Forelimb muscle (tissue), 1 donor: ENCODE measurements around the gene MAFG. TPM values are rescaled to one million over a fixed set of nuclear protein-coding genes. Genes with fewer than 3 reads are reported as not detected.

Source experiments
- DNase-seq: peaks from one replicate; pipeline ENCODE4 v3.0.0-alpha.2; 2013; ENCODE audit warnings: low read depth
- polyA plus RNA-seq: library from polyadenylated mRNA; unstranded; fragments of 120-200 nt; gene quantifications from one replicate; pipeline ENCODE4 v1.2.1, GENCODE V29; 2013; ENCODE audit not compliant: insufficient read length

MAFG gene
- polyA plus RNA-seq, 1 donor = 16.3 TPM

DNA sequence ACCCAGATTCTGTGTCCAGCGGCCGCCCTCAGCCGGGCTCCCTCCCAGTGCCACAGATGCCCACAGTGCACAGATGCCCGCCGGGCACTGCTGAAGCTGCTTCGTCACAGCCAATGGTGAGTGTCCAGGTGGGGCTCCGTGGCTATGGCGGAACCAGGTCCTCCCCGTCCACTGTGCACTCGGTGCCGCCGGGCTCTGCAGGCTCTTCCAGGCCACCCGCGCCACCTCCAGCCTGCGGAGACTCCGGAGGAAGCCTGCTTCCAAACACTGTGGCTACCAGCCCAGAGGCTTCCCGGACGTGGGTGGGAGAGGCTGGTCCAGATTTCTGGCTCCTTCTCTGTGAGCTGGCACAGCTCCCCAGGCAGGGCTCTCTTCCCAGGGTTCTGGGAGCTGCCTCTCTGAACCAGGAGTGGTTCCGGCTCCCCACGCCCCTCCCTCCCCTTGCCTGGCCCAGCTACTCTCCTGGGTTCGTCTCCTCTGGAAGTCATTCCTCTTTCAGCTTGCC, 12.4 kb upstream of the MAFG start:
- DNase-seq = no peak

GRCh38 chr17:81939218-81939617, 11.7 kb upstream of the MAFG start:
- no peak for DNase-seq

DNA sequence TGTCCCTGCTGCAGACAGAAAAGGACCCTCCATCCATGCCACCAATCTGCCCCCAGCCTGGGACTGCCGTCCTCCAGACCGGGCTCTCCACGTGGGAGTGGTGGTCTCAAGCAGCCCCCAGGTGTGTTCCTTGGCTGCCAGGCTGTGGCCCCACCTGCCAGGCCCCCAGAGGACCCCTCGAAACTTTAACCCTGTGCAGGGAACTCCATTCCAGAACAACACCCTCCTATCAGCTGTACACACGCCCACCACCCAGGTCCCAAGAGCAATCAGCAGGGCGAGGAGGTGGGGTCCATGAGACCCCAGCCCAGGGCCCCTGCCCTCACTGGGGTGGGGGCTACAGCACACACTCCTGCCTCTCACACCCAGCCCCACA, 8.2 kb upstream of the MAFG start:
- DNase-seq = no peak

- DNase-seq = no peak
Observed at GRCh38 chr17:81934850-81935708, 7.5 kb upstream of the MAFG start.

DNA sequence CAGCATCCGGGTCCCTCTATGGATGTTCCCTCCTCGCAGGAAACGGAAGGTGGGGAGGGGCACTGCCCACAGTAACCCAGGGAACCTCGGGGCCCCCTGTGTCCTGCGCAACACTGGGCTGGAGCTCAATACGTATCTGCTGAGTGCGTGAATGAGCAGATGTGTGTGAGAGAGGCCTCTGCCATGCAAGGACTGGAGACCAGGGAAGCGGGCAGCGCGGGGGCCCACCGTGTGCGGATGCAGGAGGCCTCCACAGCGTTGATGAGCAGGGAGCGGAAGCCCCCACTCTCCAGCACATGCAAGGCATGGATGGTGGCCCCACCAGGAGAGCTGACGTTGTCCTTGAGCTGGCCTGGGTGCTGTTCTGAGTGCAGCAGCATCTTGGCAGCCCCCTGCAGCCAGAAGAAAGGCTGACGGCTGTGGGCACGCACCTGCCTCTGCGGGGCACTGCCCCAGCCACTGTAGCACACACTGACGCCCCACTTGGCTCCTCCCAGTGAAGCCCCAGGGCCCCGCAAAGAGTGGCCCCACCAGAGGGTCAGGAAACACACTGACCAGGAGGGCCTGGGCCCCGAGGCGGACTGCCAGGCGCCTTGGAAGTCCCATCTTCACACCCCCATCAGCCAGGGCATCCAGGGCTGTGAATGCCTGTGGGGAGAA, 6.7 kb upstream of the MAFG start:
- DNase-seq = no peak

DNA sequence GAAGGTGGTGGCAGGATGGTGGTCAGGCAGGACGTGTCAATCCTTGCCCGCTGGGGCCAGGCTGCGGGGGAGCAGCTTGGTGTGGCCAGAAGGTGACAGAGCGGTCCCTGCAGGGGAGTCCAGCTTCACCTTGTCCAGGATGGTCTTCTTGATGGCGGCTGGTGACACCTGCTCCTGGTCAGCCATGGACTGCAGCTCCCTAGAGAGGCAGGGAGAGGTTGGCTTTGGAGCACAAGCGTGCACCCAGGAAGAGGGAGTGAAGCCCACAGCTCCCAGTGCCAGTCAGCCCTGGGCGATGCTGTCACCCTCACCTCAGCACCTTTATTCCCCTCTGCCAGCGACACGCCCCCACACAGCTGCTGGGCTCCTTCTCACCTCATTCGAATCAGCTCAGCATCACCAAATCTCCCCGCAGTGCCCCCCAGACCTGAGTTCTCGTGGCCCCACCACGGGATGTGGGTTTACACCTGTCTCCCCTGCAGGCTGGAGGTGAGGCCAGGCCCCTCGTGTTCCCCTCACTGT, 5.7 kb upstream of the MAFG start:
- no peak for DNase-seq

DNA sequence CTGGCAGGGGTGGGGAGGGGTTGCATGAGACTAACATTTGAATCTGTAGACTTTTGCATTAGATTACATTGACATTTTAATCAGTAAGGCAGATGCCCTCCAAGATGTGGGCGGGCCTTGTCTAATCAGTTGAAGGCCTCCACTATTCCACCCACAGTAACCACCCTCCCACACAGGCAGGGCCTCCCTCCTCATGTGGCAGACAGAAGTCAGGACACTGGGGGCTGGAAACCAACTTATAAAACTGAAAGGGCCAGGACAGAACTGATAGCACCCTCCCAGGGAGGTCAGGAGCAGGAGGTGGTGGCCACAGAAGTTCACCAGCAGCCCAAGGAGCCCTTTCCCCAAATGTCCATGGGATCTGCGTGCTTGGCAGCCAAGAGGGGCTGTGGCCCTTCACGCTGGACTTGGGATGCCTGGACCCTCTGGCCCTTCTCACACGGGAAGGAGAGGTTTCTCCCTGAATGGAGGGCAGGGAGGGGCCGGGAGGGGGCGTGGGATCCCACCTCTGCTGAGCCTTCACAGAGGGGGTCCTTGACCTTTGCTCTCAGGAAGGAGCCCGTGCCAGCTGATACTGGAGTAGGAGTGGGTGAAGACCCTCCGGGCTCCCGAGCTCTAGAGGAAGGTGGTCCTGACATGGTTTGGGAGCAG, 4.9 kb upstream of the MAFG start:
- DNase-seq = no peak

DNA sequence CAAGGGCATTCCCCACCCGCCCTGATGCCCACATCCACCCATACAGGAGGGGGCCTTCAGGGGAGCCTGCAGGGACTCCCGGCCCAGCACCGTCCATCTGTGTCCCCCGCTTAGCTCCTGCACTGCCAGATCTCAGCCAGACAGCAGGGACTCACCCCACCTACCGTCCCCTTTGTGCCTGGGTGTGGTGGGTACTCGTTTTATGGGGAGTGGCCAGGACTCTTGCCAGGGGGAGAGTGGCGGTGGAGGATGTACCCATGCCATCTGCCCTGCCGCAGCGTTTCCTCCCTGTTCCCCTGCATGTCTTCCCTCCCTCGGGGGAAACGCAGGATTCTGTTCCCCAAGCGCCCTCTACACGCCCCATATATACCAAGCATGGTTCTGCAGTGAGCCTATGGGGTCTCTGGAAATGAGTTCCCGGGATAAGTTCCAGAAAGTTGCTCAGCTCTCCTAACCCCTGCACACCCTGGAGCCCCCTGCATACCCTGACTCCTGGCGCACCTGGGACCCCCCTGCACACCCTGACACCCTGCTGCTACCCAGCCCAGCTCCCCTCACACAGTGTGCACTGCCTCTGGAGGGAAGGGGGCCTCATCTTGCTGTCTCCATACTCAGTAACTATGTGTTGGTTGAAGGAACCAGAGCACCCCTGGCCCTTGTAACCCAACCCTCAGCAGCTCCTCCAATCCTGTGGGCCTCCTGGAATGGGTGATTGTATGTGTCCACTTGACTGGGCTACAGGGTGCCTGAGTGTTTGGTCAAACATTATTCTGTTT, 4.2 kb upstream of the MAFG start:
- DNase-seq = no peak

- no peak for DNase-seq
Observed at GRCh38 chr17:81931189-81931556, 3.6 kb upstream of the MAFG start.

GRCh38 chr17:81930142-81931125, 2.9 kb upstream of the MAFG start:
- no peak for DNase-seq

DNA sequence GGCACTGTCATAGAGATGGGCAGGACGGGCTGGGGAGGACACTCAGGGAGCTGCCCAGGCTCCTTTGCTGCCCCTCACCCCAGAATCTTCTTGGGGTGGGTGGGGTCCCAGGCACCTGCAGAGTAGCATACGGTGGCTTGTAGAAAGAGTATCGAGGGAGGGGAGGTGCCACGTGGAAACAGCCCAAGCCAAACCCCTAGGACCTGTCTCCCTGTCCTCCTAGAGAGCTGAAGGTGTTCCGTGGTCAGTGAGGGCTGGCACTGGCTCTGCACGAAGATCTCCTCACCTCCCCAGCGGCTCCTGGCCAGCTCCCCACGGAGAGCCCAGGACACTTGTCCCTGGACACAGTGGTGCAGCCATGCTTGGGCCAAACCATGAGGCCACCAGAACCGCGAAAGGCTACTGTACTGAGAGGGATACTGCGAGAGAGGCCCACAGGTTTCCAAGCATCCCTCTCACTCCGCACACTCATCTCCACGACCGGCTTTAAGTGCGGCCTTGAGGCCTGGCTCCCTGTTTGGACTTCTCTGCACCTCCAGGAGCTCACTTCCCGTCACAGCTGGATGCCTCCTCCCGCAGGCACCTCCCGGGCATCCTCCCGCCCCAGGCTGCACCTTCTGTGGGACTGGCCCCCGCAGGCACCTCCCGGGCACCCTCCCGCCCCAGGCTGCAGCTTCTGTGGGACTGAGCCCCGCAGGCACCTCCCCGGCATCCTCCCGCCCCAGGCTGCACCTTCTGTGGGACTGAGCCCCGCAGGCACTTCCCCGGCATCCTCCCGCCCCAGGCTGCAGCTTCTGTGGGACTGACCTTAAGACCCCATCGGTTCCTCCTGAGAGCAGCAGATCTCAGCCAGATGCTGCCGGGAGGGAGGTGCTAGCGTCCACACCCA, 2.0 kb upstream of the MAFG start:
- DNase-seq = no peak

GRCh38 chr17:81928544-81929252, 1.2 kb upstream of the MAFG start:
- DNase-seq = no peak

GRCh38 chr17:81927152-81927652, 333 bp downstream of the MAFG start:
- no peak for DNase-seq

- no peak for DNase-seq
Observed at GRCh38 chr17:81926451-81927151, 934 bp downstream of the MAFG start.

- no peak for DNase-seq
Observed at GRCh38 chr17:81925860-81926450, 1.6 kb downstream of the MAFG start.

DNA sequence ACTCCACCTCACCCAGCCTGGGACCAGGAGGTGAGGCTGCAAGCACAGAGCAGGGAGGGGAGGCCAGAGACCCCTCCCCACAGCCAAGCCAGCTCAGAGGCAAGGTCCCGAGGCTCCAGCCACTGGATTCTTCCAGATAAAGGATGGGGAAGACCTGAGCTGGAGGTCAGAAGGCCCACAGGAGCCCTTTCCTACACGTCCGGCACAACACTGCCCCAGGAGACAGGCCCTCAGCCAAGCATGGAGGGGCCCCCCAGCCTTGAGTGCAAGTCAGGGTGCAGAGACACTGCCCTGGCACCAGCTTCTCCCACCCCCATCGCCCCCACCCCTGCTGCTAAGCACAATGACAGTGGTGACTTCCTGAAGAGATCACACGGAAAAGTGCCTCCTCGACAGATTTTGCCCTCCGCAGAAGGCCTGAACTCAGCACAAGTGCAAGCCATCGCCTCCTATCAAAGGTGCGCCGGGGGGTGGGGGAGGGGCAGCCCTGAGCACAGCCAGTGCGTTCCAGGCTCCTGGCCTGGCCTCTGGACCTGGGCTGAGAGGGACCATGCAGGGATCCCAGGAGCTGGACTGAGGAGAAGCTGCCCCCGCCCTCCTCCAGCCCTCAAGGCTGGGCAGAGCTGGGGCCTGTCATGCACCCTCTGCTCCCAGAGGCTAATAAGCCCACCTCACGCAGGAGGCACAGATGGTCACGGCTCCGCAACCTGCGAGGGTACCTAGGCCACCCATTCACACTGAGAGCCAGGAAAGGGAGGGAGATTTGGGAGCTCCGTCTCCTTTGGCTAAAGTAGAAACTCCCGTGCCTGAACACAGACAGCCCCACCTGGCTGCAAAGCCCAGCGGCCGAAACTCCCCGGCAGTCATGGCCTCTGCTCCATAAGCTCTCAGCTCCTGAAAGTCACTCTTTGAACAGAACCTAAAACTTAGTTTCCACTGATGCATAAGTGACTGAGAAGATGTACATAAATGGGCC, 2.7 kb downstream of the MAFG start:
- DNase-seq = no peak
